ENCODE measurements around the gene TECTA.

DNA sequence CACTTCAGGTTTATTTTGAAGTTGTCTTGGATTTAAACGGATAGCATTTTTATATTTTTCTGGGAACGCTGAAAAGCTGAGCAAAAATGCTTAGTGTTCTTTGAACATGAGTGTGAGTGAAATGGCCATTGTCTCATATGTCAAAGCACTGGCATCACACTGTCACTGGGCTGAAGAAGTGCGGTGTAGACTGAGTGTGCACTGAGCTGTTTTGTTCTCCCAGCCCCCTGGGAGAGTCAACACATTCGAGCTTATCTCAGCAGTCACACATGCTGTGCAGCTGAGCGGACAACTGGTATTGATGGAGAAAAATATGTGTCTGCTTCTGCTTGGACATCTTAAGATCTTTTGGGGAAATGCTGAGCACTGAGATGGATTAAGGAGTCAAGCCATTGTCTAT, 90.8 kb downstream of the TECTA start:
- TF ChIP-seq, protein P1, sequence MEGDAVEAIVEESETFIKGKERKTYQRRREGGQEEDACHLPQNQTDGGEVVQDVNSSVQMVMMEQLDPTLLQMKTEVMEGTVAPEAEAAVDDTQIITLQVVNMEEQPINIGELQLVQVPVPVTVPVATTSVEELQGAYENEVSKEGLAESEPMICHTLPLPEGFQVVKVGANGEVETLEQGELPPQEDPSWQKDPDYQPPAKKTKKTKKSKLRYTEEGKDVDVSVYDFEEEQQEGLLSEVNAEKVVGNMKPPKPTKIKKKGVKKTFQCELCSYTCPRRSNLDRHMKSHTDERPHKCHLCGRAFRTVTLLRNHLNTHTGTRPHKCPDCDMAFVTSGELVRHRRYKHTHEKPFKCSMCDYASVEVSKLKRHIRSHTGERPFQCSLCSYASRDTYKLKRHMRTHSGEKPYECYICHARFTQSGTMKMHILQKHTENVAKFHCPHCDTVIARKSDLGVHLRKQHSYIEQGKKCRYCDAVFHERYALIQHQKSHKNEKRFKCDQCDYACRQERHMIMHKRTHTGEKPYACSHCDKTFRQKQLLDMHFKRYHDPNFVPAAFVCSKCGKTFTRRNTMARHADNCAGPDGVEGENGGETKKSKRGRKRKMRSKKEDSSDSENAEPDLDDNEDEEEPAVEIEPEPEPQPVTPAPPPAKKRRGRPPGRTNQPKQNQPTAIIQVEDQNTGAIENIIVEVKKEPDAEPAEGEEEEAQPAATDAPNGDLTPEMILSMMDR (IDR thresholded peaks at IDR 0.05), result no peak
- TF ChIP-seq POLR2A (IDR thresholded peaks at IDR 0.05), result no peak

All from heart left ventricle (tissue), 13 donors.